SIG-M5 (cell line): ENCODE measurements around the gene HOXD3.

Source experiments
- DNase-seq: peaks from one replicate; lab custom pipeline; 2025; lab: John Stamatoyannopoulos, UW

The HOXD3 gene

DNA sequence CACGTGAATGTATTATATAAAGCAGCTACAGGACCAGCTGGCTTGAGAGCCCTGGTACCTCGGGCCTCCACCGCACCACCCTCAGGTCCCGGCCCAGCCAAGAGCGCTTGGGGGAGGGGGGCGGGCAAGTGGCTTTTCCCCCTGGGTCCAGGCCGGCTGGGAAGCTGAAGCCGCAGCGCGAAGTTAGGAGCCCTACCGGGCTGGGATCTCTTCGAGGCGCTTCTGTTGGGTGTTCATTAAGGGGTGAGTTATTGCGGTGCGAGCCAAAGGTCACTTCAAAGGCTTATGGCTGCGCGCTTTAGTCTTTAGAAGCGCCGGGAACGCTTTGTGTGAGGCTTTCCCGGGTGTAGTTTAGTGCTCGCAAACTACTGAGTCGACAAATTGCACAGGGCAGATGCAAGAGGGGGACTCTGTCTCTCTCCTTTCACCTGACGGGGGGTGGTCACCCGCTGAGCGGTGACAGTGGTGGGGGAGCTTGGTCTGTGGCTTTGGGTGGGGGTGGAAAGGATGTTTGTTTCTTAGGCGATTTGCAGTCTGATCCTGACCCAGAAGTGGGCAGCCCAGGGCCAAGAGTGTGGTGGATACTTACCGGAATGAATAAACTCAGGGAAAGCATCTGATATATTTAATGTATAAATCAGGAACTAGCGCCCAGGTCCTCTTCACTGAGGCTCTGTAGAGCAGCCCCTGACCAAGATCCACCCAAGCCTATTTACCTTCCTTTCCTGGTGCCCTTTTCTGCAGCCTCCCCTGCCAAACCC, 6.0 kb downstream of the HOXD3 start:
- no peak for DNase-seq

DNA sequence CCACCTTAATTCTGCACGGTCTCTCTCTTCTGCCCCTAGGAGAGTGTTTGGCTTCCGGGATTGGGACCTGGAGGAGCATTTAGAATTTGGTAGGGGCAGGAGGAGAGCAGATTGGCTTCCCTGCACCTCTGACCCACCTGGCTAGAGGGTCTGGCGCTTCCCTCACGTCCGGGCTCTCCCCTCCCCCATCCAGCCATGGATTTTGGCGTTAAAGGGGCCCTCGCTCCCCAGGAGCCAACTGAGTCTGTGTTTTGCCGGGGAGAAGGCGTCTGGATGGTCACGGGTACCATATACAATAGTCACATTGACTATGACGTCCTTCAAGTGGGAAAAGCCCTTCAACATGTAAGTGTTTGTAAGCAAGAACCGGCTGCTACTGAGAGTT, 6.6 kb downstream of the HOXD3 start:
- DNase-seq: no peak

DNA sequence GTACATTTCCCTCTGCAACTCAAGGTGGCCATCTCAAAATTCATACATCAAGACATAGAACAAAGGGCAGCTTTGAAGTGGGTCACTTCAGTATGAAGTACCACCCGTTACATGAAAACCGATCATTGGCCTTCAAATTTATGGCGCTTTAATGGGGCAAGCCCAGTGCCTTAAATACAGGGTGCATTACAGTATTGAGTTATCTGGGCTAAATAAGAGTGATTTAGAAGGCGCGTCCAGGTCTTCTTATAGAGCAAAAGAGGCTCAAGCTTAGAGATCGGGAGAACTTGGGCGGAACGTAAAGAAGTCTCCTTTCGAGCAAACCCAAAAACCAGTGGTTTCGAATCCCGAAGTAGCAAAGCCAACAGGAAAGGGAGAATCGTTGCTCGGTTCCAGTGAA, 7.1 kb downstream of the HOXD3 start:
- no peak for DNase-seq

DNA sequence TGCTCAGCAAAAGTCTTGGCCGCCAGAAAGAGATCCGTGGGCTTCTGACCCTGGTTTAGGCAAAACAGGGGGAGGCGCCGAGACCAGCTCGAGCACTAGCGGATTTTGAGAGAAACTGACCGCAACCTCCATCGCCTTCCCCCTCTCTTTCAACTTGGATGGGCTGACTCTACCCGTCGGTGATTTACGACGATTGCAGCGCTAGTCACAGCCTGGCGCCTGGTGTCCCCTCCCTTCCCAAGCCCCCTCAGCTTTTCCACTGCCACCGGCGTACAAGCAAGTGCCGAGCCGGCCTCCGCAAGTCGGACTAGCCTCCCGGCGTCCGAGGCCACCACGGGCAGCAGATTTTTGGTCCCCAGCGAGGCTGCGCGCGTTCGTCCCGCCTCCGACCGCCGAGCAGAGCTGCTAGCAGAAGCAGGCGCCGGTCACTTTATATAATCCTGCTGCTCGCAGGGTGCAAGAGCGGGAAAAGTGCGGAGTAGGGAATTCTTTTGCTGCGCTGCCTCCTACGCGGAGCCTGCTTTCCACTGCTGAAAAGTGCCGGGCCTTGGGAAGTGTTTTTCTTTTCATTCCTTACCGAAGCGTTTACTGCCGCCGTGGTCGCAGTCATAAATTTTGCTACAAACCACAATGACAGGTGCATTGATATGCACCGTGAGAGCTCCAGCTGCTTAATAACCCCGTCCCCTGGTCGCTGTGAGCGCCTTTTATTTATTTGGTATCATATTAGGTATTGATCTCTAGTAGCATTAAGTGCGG, 7.7 kb downstream of the HOXD3 start:
- DNase-seq: no peak

DNA sequence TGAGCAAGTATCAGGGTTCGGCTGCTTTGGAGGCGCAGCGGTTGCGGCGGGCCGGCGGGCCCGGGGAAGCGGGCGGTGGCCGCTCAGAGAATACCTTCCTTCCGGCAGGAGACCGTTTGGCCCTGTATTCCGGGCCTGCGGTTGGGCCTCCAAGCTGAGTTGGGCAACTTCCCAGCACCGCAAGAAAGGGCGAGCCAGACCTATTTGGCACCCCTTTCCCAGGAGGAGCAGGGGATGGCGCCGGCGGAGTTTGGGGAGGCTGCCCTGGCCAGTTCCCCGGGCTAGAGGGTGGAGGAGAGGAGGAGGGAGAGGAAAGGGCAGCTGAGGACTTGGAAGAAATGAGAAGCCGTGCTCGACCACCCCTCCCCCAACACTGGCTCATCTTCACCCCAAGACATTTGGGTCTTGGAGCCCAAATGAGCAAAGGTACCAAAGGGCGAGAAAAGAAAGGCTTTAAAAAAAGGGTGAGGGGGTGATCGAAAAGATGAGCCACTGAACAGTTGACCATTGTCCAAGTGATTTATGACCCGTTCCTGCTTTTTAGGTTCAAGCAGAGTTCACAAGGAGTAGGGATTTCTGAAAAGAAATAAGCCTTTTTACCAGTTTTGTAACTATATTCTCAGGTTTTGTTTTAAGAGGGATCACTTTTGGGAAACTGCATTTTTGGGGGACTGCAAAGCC, 8.4 kb downstream of the HOXD3 start:
- no peak for DNase-seq

DNA sequence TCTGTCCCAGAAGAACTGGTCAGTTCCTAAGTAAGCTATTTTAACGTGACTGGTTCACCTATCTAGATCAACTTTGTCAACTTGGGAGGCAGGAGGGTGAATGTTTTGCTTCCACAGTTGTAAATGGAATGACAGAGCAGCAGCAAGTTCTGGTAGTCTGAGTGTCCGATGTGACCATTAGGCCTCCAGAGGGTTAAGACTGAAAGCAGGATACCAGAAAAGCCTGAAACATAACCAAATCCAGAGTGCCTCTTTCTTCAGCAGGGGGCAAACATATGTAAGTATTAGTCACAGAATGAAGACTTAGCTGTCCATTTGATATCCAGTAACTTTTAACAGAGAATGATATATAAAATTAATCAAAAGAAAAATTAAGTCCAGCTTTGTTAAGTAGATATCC, 9.2 kb downstream of the HOXD3 start:
- DNase-seq: no peak

DNA sequence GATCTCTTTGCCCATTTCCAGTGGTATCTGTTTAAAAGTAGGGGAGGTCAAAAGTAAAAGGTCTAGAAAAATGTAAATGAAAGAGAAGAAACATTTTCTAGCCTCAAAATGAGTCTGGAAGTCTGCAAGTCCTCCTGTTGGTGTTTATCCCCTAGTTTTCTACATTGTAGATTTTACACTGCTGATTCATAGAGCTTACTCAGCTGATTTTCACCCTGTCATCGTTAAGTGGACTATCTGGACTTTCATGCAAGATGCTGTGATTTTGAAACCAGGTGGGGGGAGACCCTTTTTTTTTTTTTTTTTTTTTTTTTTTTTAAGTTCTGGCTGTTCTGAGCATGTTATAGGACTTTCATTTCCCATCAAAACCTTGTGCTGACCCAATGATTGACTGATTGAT, 10.3 kb downstream of the HOXD3 start:
- no peak for DNase-seq

DNA sequence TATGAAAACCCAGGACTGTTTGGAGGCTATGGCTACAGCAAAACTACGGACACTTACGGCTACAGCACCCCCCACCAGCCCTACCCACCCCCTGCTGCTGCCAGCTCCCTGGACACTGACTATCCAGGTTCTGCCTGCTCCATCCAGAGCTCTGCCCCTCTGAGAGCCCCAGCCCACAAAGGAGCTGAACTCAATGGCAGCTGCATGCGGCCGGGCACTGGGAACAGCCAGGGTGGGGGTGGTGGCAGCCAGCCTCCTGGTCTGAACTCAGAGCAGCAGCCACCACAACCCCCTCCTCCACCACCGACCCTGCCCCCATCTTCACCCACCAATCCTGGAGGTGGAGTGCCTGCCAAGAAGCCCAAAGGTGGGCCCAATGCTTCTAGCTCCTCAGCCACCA, 12.1 kb downstream of the HOXD3 start:
- no peak for DNase-seq

DNA sequence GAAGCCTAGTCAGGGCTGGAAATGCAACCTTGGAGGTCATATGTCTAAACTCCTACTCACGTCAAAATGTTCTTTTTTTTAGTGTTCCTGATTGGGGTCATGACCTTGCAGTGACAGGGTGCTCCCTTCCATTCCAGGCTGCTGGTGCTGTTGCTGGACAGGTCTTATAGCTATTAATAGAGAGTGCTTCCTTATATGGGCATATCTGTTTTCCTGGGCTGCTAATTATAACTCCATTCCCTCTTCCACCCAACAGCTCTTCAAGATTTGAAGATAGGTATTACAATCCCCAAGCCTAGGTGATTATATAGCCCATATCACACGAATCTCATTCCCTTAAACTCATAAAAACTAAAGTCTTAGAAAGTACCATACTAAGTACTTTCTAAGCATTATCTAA, 12.6 kb downstream of the HOXD3 start:
- DNase-seq: no peak

DNA sequence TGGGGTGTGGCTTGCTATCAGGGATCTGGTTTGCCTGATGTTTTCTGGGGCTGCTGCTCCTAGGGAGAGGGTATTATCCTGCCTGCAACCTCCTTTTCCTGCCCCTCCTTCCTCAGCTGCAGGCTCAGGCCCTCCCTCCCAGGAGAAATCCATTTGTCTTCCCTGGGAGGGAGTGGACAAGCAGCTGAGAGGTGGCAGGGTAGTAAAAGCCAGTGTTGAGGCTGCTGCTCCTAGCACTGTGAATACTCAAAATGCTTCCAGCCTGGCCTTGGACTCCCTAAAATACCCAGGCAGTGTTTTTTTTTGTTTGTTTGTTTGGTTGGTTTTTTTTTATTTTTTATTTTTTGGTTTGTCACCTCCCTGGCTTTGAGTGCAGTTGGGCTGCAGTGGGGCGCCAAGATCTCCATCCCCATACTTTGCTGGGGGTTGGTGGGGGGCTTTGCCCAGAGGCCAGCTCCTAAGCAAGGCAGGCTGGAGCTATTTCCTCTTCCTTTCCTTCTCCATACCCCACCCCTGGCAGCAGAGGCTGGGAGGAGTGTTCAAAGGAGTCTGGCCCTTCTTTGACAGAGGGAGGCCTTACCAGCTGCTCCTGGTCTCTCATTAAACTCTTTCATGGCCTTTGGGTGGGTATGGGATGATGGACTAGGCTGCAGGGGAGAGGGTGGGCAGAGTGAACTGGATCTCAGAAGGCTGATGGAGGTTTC, 13.6 kb downstream of the HOXD3 start:
- DNase-seq: no peak

DNA sequence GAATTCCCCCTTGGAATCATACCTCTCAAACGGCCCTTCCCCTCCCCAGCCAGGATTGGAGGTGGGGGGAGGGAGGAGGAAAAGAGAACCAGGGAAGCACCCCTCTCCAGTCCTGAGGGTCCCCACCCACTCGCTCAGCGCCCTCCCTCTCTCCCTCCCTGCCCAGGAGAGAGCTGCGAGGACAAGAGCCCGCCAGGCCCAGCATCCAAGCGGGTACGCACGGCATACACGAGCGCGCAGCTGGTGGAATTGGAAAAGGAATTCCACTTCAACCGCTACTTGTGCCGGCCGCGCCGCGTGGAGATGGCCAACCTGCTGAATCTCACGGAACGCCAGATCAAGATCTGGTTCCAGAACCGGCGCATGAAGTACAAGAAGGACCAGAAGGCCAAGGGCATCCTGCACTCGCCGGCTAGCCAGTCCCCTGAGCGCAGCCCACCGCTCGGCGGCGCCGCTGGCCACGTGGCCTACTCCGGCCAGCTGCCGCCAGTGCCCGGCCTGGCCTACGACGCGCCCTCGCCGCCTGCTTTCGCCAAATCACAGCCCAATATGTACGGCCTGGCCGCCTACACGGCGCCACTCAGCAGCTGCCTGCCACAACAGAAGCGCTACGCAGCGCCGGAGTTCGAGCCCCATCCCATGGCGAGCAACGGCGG, 14.4 kb downstream of the HOXD3 start:
- no peak for DNase-seq

DNA sequence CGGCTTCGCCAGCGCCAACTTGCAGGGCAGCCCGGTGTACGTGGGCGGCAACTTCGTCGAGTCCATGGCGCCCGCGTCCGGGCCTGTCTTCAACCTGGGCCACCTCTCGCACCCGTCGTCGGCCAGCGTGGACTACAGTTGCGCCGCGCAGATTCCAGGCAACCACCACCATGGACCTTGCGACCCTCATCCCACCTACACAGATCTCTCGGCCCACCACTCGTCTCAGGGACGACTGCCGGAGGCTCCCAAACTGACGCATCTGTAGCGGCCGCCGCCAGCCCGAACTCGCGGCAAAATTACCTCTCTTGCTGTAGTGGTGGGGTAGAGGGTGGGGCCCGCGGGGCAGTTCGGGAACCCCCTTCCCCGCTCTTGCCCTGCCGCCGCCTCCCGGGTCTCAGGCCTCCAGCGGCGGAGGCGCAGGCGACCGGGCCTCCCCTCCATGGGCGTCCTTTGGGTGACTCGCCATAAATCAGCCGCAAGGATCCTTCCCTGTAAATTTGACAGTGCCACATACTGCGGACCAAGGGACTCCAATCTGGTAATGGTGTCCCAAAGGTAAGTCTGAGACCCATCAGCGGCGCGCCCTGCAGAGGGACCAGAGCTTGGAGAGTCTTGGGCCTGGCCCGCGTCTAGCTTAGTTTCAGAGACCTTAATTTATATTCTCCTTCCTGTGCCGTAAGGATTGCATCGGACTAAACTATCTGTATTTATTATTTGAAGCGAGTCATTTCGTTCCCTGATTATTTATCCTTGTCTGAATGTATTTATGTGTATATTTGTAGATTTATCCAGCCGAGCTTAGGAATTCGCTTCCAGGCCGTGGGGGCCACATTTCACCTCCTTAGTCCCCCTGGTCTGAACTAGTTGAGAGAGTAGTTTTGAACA, 15.1 kb downstream of the HOXD3 start:
- DNase-seq: no peak

DNA sequence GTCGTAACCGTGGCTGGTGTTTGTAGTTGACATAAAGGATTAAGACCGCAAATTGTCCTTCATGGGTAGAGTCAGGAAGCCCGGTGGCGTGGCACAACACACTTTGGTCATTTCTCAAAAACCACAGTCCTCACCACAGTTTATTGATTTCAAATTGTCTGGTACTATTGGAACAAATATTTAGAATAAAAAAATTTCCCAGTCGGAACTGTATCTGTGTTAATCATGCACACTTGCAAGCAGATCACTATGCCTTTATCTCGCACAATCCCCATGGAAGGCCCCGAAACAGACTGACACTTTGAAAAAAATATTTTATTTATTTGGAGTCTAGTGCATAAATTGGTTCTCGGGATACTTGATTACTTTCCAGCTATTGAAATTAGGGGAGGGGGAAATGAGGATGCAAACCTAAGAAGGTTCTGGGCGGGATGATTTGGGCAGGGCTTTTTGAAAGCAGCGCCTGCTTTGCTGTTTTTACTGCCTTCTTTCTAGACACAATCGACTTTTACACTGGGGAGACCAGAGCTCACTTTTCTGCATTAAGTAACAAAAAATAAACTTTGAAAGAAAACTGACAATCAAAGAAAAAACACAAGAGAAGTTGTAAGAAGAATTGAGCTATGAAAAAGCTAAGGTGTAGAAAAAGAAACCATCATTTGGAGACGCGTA, 15.9 kb downstream of the HOXD3 start:
- no peak for DNase-seq

DNA sequence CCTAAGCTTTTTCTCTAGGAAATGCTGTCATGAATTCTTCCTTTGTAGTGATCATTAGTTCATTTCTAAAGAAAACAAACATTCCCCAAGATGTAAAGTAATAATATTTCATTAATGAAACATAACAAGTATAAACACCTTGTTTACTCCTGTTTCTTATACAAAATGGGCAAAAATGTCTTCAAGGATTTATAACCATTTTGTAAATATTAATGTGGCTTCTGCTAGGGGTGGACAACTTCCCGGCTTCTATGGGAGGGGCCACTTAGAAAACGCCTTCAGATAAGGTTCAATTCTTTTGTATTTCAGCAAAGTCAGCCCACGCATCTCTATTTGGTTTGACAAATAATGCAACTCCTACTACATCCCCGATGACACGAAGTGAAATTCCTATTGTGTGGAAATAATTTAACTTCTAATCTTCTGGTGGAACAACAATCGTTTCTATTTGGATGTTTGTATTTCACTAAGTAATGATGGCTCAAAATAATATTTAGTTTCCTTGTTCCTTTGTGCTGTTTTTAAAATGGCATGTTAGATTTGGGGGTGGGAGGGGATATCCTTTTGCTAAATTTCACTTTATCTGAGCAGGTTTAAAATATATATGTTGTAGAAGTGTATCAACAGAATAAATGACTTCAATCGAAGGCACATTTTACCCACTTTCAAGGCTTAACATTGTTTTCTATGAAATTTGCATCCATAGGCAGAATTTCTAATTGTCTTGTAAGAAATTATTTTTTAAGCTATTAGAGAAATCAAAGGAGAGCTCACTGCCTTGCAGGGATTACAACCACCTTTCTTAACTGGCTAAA, 16.7 kb downstream of the HOXD3 start:
- no peak for DNase-seq

DNA sequence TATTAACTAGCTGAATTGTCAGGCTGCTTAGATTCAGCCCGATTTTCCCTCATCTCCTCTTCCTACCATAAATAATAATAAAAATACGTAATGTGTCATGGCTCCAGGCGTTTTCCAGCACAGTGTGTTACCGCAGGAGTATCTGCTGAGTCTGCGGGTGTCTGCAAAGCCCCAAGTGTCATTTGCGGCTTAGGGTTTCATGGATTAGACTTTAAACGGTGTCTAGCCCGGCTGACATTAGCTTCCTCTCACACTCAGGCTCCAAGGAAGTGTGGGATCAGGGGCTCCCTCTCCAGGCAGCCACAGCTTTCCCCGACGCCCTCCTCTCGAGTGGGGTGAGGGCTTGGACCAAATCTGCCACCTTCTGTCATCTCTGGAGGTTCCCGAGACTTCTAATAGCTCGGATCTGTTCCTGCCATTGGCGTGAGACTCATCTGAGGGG, 17.3 kb downstream of the HOXD3 start:
- DNase-seq: no peak

DNA sequence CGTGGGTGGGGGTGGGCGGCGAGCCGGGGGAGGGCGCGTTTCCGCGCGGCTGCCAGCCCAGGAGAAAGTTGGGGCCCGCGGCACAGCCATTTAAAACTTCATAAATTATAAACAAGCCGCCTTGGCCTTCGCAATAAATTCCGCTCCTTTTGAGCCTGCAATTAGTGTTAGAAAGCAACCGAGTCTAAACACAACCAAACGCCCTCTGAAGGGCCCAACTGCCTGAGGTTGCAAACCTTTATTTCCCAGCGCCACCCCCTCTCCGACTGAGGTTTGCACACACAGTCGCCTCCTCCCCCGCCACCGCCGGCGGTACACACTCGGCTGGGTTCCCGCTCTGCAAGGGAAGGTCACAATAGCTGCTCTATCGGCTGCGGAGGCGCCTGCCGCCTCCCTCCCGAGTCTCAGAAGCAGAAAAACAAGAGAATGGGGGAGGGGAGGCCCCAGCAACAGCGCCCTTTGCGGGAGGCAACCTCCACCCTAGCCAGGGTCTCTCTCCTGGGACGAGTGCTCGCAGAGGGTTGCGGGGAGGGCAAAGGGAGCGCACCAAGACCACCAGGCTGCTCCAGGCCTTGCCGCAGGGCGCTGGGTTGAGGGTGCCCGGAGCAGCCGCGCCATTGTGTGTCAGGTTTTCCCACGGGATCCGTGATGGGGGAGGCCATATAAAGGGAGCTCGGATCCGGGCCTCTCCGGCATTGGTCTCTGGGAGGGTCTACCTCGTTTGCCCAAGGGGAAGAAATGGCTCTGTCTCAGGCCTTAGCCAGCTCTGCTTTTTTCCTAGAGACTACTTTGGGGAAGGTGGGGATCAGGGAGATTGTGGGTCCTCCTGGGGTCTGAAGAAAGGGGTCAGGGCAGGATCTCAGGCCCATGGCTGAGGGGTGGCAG, 18.0 kb downstream of the HOXD3 start:
- no peak for DNase-seq

DNA sequence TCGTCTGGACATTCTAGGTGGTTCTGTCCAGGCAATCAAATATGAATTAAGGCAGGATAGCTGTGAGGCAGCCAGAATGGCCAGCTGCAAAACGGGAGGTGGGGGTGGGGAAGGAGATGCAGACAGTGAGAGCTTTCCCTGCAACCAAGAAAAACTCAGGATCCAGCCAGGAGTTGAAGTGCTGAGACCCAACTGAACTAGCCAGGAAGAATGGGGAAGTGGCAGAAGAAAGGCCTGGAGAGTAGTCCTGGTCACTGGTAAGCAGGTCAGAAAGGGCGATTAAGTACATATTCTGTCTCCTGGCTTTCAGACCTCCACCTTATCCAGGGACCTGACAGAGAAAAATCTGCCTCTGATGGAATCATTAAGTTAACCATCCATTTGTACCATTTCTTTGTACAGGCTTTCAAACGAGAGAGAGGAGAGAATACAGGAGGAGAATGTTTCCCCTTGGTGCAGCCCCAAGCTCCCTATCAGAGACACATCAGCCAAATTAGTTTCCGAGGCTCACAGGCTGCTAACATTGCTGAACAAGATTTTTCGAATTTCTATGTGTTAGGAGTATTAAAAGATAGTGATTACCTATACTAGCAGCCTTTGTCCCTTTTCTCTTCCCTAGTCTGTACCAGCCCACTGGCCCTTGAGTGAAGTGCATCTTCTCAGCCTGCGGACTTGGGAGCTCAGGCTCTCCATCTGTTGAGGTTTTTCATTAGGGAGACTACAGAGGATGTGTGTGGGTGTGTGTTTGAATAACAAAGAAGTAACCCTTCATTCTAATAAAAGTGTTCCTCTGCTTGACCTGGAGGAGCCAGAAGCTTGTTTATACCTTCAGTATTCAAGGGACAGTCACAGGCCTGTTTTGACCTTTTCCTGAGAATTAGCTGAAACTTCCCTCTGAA, 18.9 kb downstream of the HOXD3 start:
- no peak for DNase-seq
